ENCODE results near the gene CDH4.

- no peak for TF ChIP-seq USF2 (IDR thresholded peaks at IDR 0.05; ENCODE audit: low read depth, low read length)
- no peak for TF ChIP-seq FOS (IDR thresholded peaks at IDR 0.05; ENCODE audit: low read depth, low read length)
Observed at GRCh38 chr20:61719691-61720347, 467.8 kb downstream of the CDH4 start.

Data from IMR-90 (cell line).